Retinal pigment epithelial cell (primary cell): ENCODE measurements around the gene PPP2R2C.

ENCODE experiments used
- DNase-seq: peaks from one replicate; pipeline ENCODE4 v3.0.0-alpha.2; 2010; ENCODE audit warnings: low read depth
- H3K4me3 ChIP-seq: 2 replicates; pipeline ENCODE4 v1.5.1; 2011; ENCODE audit warnings: mild to moderate bottlenecking, low read length, control low read depth, moderate library complexity
- CTCF ChIP-seq: conservative IDR thresholded peaks from 2 replicates; pipeline ENCODE4 v1.5.1; 2011; ENCODE audit warnings: low read depth, low read length, control low read depth, inconsistent platforms

The PPP2R2C gene

GRCh38 chr4:6494431-6495295 lies 22.2 kb upstream of the PPP2R2C start:
- no peak overlapping the region for H3K4me3 ChIP-seq
- DNase-seq: no peak
- TF ChIP-seq CTCF: no peak

GRCh38 chr4:6493658-6494304 lies 21.4 kb upstream of the PPP2R2C start:
- H3K4me3 ChIP-seq: no peak overlapping the region
- TF ChIP-seq CTCF: no peak
- DNase-seq: no peak

- no peak overlapping the region for H3K4me3 ChIP-seq
- no peak for DNase-seq
- TF ChIP-seq CTCF: no peak
Measured at GRCh38 chr4:6492861-6493657, 20.6 kb upstream of the PPP2R2C start.

- no peak for DNase-seq
- no peak overlapping the region for H3K4me3 ChIP-seq
- no peak for TF ChIP-seq CTCF
Measured at GRCh38 chr4:6492027-6492590, 19.7 kb upstream of the PPP2R2C start.

- TF ChIP-seq CTCF: no peak
- no peak overlapping the region for H3K4me3 ChIP-seq
- no peak for DNase-seq
Measured at GRCh38 chr4:6491235-6491634, 18.8 kb upstream of the PPP2R2C start.

- DNase-seq: no peak
- TF ChIP-seq CTCF: no peak
- H3K4me3 ChIP-seq: no peak overlapping the region
Measured at GRCh38 chr4:6489927-6490326, 17.5 kb upstream of the PPP2R2C start.
